Ureter (tissue), 1 donor: ENCODE results near the gene C13orf42. TPM values are rescaled to one million over a fixed set of nuclear protein-coding genes. Genes with fewer than 3 reads are reported as not detected.

ENCODE experiments used
- DNase-seq: peaks from one replicate; pipeline ENCODE4 v3.0.0-alpha.2; 2020; ENCODE audit warnings: low spot score
- total RNA-seq: library from RNA; stranded (reverse); gene quantifications from one replicate; pipeline ENCODE4 v1.2.4, GENCODE V29; 2023
- donor health status: DM: yes; HTN: yes; CAD: no.

C13orf42 gene
- not detected for total RNA-seq

DNA sequence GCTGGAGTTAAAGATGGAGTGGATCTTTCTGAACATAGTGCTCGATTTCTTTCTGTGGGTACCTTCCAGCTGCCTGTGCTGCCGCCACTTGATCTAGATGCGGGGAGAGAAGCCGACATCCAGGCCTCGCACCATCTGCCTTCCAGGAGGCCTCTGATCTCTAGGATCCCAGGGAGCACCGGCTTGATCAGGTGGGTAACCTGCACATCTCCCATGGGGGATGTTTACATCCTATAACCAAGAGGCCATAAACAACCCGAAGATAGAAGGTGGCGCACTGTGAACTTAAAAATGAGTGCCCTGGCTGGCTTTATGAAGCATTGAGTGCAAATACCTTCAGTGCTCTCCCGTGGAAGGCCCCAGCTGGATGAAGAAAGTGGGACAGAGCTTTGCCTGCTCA is at the start of gene C13orf42:
C13orf42 (minus strand) TSS at position 101 of the 400 bp plus-strand sequence; CDS start at position 36, 65 bp downstream.
- no peak for DNase-seq

DNA sequence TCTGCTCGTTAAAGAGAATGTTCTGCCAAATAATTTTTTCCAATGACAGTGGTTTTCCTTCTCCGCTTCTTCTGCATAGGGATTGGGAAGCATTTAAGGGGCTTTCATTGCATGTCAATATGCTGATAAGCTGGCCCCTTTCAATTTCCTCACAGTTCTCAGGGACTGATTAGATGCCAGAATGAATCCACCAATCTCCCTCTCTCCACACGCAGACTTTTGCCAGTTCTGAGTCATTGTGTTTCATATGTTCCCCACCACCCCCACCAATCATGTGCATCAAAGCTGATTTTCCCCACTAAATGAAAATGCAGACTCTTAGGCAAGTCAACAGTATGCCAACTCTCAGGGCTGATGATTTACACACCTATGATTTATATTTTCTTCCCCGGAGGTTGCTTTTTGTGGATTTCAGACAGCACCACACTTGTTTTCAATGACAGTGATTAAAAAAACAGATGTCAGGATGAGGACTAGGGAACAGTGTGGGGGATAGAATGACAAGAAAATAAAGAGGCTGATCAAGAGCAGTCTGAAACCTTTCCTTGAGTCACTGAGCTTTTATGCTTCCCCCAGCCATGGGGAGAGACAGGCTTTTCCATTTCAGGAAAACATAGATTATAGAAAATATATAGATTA is 47.9 kb upstream of the C13orf42 start:
- no peak for DNase-seq

DNA sequence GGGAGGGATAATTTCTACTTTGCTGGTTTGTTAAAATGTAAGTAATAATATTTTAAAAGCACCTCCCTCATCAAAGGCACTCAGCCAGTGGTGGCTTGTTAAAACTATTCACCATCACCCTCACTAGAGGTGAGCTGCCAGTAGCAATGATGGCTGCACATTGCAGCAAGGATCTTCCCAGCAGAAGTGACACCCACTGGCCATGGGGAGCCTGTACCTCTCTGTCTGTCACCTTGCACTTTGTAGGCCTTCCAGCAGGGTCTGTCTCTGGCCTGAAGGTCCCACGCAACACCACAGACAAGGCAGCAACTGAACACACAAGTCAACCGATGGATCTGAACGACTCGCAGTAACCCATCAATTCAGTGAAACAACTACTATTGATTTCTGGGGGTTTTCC is 47.3 kb upstream of the C13orf42 start:
- DNase-seq = no peak

DNA sequence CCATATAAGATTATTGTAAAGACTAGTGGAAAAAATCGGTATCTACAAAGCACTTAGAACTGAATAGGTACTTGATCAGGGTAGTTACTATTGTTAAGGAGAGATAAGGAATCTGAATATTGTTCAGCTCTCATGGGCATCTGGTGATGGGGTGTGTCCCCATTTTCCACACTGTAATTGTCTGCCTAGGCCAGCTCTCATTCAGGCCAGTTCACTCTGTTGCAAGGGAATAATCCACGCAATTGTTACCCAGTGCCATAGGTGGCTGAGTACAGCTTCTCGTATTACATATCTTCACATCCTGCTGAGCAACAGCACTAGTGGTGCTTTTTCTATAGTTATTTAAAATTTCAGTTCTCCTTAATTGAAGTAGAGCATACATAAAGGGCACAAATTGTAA is 45.6 kb upstream of the C13orf42 start:
- DNase-seq = no peak

DNA sequence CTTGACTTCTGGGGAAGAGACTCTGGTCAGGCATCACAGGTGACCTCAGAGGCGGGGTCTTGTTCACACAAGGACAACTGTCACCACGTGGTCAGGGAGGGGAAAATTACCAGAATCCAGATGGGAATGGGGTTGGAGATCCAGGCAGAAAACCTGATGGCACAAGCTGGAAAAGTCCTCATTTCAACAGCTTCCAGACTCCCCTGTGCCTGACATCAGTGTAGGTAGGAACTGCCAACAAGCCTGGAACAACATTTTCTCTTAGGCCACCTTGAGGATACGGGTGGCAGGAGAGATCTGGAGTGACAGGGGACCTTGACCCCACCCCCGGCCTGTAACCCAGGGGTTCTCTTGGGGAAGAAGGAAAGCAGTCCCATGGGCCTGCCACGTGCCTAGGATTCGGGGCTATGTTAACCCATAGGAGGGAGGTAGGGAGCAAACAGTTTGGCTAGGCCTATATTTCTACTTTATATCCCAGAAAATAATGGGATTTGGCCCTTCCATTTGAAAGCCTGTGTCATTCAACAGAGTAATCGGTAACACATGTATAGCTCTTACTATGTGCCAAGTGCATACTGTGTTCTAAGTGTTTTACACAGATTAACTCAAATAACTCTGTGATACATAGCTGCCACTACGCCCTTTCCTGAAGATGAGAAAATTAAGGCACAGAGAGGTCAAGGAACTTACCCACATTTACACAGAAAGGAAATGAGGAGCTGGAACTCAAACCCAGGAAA is 44.9 kb upstream of the C13orf42 start:
- no peak for DNase-seq

DNA sequence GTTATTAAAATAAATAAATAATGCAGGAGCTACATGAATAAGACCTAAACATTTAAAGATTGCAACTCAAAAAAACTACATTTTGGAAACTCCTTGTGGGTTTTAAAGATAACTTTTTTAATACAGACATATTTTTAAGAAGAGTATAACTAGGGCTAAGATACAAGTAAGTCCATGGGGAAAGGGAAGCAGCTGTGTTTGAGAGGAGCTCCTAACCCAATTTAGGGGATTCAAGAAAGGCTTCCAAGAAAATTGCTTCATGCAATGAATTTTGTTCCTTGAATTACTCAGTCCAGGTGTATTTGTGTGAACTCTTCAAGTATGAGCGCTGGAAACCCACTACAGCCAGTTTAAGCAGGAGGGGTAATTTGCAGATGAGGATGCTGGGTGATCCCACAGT is 44.1 kb upstream of the C13orf42 start:
- DNase-seq = no peak

DNA sequence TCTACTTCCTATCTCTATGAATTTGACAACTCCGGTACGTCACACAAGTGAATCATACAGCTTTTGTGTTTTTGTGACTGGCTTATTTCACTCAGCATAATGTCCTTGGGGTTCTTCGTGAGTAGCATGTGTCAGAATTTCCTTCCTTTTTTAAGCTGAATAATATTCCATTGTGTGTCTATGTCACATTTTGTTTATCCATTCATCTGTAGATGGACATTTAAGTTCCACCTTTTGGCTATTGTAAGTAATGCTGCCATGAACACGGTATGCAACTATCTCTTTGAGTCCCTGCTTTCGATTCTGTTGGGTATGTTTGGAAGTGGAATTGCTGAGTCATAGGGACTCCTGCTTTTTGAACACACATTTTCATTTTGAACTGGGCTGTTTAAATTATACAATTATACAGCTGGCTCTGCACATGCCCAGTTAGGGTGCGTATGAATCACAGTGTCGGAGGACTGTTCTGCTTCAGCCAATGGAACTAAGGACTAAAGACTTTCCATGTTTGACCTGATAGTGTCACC is 43.0 kb upstream of the C13orf42 start:
- no peak for DNase-seq

DNA sequence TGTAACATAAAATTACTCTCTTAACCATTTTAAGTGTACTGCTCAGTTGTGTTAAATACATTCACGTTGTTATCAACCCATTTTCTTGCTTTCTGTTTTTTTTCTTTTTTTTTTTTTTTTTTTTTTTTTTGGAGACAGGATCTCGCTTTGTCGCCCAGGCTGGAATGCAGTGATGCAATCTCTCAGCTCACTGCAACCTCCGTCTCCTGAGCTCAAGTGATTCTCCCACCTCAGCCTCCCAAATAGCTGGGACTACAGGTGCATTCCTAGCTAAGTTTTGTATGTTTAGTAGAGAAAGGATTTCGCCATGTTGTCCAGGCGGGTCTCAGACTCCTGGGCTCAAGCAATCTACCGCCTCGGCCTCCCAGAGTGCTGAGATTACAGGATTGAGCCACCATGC is 42.5 kb upstream of the C13orf42 start:
- DNase-seq = no peak

DNA sequence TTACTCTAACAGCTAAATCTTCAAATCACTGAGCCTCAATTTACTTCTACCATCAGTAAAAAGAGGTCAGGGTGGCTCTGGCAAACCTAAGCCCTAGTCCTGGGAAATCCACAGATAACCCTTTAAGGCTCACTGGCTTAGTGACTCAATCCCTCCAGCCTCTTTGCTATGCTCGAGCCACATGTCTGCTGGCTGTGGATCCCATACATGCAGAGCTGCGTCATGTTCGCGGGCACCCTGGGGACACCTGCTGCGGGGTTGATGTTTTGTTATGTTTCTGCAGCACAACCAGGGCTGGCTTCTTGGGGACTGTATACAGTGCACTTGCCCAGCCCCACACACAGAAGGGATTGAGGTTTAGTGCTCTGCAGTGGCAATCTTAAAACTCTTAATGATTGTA is 41.6 kb upstream of the C13orf42 start:
- no peak for DNase-seq

DNA sequence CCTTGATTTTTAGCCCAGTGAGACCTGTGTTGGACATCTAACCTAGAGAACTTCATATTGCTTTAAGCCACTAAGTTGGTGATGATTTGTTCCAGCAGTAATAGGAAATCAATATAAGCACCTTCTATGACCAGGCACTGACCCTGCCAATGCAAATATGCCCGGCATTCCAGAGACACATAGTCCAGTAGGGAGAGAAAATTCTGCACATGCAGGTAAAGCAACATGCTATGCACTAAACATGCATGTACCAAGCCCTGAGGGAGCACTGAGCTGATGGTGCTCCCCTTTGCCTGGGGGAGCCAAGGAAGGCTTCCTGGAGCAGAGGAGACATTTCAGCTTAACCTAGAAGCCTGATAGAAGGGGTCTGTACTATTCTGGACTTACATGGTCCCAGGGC is 40.4 kb upstream of the C13orf42 start:
- DNase-seq = no peak

DNA sequence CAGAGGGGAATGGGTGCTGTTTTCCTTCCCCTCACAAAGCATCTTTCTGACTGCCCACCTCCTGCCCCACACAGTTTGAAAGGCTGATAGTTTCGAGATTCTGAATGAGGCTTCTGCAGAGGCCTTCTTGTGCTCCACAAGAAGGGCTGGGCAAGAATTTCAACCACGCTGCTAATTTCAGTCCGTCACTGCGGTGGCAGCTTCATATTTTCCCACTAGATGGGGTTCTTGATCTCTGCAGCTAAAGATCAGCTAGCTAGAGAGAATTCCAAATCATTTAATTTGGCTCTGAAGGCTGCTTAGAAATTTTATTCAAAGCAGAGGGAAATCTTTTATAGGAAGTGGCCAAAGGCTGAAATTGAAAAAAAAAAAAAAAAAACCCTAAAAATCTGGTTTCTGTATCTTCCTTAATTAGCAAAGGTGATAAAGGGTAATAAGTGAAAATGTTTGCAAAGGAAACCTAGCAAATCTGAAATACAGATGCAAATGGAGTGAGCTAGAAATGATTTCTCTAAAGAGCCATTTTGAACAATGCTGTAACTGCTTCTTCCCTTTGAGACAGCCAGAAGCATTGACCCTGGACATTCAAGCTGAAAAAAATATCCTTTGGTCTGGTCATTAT is 38.0 kb upstream of the C13orf42 start:
- DNase-seq = peak; percentile 54

DNA sequence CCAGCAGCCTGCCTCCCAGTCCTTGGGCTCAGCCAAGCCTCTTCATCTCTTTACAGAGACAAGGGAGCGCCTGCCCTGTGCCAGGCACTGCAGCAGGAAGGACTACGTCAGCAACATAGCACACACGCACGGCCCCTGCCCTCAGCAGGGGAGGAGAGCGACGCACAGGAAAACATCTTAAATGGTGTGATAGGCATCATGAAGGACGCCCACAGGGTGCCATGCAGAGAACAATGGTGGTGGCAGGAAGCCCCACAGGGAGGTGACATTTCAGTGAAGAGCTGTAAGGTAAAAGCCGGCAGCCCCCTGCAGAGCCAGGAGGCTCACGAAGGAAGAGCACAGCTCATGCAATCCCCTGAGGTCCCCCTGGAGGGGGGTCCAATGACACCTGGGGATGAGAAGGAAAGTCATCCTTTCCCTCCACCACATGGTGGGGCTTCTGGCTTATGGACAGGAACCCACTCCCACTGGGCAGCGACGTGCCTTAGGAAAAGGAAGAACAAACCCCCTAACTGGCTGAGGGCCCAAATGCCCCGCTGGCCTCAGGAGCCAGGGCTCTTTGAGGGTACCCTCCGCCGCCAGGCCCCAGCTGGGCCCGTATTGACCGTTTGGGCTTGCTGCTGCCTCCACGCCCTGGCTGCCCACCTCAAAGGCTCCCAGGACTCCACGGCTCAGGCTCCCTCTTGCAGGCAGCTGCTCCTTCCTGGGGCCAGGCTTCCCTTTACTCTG is 37.3 kb upstream of the C13orf42 start:
- no peak for DNase-seq

DNA sequence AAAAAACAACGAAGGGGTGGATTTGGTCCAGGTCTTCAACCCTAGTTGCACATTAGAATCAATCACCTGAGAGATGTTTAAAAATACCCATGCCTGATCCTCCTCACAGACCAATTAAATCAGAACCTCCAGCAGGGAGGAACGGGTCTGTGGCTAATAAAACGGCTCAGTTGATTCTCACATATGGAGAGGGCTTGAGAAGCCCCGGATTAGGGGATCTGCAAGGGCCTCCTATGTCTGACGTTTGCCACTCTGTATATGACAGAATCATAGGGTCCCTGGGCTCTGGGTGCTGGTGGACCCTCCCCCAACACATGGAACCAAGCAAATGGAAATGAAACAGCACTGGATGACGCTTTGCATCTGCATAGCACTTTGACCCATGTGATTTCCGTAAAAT is 36.7 kb upstream of the C13orf42 start:
- DNase-seq = no peak

DNA sequence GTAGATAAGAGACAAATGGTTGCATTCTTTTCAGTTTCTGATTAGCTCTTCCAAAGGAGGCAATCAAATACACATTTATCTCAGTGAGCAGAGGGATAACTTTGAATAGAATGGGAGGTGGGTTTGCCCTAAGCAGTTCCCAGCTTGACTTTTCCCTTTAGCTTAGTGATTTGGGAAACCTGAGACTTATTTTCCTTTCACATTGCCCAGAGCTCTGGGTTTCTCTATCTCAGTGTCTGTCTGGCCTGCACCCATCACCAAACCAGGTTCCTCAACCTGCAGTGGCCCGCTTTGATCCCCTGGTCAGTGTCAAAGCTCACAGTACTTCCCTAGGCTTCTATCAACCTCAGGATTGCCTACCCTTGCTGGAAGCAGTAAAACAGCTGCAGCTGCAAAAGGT is 35.6 kb upstream of the C13orf42 start:
- DNase-seq = no peak

DNA sequence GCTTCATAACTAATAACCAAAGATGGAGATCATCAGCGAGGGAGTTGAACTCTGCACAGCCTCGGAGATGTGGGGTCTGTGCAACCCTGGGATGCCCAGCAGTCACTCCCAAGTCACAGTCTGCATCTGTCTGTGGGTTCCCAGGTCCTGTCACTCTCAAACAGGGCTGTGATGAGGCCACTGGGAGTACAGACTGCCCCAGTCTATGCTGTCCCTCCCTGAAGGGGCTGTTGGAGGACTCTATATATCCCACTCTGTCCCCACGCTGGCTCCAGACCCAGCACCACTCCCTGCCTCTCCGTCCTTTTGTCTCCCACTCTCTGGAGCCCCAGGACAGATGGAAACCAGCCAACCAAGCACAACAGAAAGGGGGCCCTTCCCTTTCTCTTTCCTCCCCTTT is 26.2 kb upstream of the C13orf42 start:
- no peak for DNase-seq

DNA sequence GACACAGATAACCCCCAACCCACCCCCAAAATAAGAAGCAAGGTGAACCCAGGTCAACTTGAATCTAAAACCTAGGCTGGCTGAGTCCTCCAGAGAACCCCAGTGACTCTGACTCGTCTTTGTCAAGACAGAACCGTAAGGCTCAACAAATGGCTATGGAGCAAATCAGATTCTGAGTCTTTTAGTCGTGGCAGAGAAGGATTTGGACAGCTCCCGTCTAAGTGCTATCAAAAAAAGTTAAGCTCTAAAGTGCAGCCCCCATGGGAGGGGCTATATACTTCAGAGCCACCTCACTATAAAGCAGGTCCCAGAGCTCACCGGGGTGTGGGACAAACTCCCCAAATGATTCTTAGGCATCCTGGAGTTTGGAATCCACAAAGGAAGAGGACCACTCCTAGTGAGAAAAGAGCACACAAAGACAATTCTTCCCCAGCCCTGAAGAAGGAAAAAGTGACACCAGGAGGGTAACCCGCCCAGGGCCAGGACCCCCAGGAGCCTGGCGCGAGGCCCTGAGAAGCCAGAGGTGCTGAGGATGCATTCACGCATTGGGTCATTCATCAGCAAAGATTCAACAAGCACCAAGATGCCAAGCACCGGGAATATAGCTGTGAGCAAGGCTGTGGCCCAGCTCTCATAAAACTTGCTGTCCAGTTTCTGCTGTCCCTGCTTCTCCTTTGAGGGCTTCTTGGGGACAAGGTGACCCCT is 25.4 kb upstream of the C13orf42 start:
- DNase-seq = no peak

DNA sequence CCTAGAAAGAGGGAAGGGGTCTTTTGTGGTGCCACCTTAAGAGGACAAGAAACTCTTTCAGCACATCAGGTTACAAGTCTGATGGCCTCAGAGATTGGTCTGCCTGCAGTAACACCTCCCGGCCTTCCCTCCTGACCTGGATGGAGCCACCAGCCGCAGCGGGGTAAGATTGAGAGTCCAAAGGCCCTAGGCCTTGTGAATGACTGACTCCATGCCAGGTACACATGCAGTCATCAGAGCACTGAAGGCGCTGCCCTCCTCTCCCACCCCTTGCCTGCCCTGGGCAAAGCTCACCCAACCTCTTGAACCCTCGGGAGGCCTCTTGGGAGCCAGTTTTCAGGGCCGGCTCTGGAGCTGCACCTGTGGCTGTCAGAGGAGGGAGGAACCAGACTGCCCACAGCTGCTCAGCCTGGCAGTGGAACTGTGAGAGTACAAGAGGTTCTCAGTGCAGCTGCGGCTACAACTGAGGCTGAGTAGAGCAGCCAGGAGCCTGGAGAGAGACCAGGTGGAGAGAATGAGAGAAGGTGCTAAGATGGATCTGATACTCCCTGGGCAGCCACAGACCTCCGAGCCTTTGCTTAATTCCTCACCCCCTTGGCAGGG is 23.8 kb upstream of the C13orf42 start:
- no peak for DNase-seq

DNA sequence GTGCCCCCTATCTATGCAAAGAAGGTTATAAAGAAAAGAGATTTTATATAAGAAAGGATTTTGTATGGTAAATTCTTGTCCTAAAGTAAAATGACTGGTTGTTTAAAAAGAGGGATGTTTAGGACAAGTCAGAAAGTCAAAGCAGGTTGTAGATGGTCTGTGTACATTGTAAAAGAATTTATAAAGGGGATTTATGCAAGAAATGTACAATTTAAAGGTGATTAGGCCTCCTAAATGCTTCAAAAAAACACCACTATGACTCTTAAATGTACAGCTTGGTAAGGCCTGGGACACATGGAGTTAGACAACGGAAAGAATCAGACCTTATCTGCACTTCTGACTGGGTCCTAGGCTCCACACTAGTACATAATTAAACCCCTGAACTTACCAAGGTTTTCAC is 19.3 kb upstream of the C13orf42 start:
- DNase-seq = no peak

DNA sequence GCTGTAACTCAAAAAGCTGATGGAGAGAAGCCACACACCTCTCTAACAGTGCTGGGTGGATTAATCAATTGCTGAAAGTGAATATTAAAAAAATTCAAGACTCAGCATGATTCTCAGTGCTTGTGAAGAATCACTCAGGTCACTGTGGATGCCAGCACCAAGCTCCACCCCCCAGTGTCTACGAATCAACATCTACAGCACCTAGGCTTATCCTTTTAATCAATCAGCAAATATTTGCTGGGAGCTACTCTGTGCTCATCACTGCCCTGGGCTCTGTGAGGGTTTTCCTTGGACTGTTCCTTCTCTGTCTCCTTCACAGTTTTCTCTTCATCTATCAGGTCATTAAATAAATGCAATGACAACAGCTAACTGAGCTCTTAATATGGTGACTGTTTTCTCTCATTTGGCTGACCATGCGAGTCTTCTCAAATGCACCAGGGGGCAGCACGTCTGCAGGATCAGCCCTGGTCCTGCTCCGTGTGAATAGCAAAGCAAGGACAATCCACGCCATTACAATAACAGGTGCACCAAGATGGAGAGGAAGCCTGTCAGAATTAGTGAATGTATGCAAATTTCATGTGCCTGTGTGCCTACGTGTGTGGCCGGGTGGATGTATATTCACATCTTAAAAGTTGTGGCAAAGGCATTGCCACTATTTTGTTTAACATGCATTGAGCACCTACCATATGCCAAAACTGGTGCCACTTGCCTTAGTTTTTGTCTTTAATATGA is 14.6 kb upstream of the C13orf42 start:
- DNase-seq = no peak

DNA sequence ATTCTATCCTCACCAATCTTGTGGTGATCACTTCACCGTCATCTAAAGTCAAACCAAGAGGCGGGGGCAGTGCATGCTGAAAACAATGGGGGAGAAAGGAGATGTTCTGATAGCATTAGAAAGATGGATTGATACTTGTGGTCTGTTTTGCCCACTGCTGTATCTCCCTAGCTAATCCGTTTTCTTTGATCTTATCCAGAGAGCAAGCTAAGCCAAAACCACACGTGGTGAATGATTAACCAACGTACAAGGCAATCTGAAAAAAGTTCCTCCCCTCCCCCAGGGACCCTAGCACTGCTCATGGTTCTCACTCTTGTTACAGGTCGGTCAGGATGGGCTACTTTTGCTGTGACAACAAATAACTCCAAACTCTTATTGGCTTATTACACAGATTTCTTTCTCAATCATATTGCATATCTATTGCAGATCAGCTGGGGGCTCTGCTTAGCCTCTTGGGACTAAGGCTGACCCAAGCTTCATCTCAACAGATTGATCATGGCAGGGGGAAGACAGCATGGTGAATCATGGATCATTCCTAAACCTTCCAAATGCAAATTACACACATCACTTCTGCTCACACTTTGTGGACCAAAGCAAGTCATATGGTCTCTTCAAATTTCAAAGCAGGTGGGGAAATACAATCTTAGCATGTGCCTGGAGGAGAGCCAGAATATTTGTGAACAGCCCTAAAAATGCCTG is 11.9 kb upstream of the C13orf42 start:
- no peak for DNase-seq
